Measurements from ENCODE around the gene TRAF3. TPM values are rescaled to one million over a fixed set of nuclear protein-coding genes. Genes with fewer than 3 reads are reported as not detected.

TRAF3 gene
- total RNA-seq, 1 donor from 2014 or later = 35.3 TPM

GRCh38 chr14:102731871-102732800, 45.1 kb upstream of the TRAF3 start:
- no peak for TF ChIP-seq CTCF (IDR thresholded peaks at IDR 0.05; ENCODE audit: insufficient read depth, low read length, severe bottlenecking)
- DNase-seq (ENCODE audit: low read depth) = no peak
- no peaks in the 10 kb centered on the region for H3K27me3 ChIP-seq (ENCODE audit: control insufficient read depth, insufficient read depth, low read length)
- H3K4me3 ChIP-seq (ENCODE audit: low read depth, low read length) = no peak overlapping the region
- peaks cover 20% of the 10 kb centered on the region for H3K36me3 ChIP-seq (ENCODE audit: control insufficient read depth, insufficient read depth, low read length)
- FAIRE-seq = no peak

GRCh38 chr14:102732924-102733323, 44.3 kb upstream of the TRAF3 start:
- peaks cover 23% of the 10 kb centered on the region for H3K36me3 ChIP-seq (ENCODE audit: control insufficient read depth, insufficient read depth, low read length)
- no peak for DNase-seq (ENCODE audit: low read depth)

GRCh38 chr14:102733326-102733725, 43.9 kb upstream of the TRAF3 start:
- no peaks in the 10 kb centered on the region for H3K27me3 ChIP-seq (ENCODE audit: control insufficient read depth, insufficient read depth, low read length)
- no peak for DNase-seq (ENCODE audit: low read depth)
- TF ChIP-seq CTCF (IDR thresholded peaks at IDR 0.05; ENCODE audit: insufficient read depth, low read length, severe bottlenecking) = no peak
- peaks cover 20% of the 10 kb centered on the region for H3K36me3 ChIP-seq (ENCODE audit: control insufficient read depth, insufficient read depth, low read length)
- FAIRE-seq = no peak
- no peak overlapping the region for H3K4me3 ChIP-seq (ENCODE audit: low read depth, low read length)

More at GRCh38 chr14:102732924-102733323, 44.3 kb upstream of the TRAF3 start:
- Histone ChIP-seq H3K27me3 (ENCODE audit: control insufficient read depth, insufficient read depth, low read length) (no peaks in the 10 kb centered on the region), H3K4me3 (ENCODE audit: low read depth, low read length) (no peak overlapping the region)
- FAIRE-seq = no peak
- TF ChIP-seq CTCF (IDR thresholded peaks at IDR 0.05; ENCODE audit: insufficient read depth, low read length, severe bottlenecking) = no peak

GRCh38 chr14:102734436-102734835, 42.8 kb upstream of the TRAF3 start:
- DNase-seq (ENCODE audit: low read depth) = no peak
- Histone ChIP-seq H3K27me3 (ENCODE audit: control insufficient read depth, insufficient read depth, low read length) (no peaks in the 10 kb centered on the region), H3K36me3 (ENCODE audit: control insufficient read depth, insufficient read depth, low read length) (peaks cover 14% of the 10 kb centered on the region), H3K4me3 (ENCODE audit: low read depth, low read length) (no peak overlapping the region)
- no peak for TF ChIP-seq CTCF (IDR thresholded peaks at IDR 0.05; ENCODE audit: insufficient read depth, low read length, severe bottlenecking)
- FAIRE-seq = no peak

- FAIRE-seq = no peak
- Histone ChIP-seq H3K27me3 (ENCODE audit: control insufficient read depth, insufficient read depth, low read length) (no peaks in the 10 kb centered on the region), H3K36me3 (ENCODE audit: control insufficient read depth, insufficient read depth, low read length) (peaks cover 9% of the 10 kb centered on the region), H3K4me3 (ENCODE audit: low read depth, low read length) (no peak overlapping the region)
- no peak for DNase-seq (ENCODE audit: low read depth)
- TF ChIP-seq CTCF (IDR thresholded peaks at IDR 0.05; ENCODE audit: insufficient read depth, low read length, severe bottlenecking) = no peak
These were observed 40.3 kb upstream of the TRAF3 start for GRCh38 chr14:102736956-102737355.
